ENCODE data around the gene STPG1.

STPG1 gene

DNA sequence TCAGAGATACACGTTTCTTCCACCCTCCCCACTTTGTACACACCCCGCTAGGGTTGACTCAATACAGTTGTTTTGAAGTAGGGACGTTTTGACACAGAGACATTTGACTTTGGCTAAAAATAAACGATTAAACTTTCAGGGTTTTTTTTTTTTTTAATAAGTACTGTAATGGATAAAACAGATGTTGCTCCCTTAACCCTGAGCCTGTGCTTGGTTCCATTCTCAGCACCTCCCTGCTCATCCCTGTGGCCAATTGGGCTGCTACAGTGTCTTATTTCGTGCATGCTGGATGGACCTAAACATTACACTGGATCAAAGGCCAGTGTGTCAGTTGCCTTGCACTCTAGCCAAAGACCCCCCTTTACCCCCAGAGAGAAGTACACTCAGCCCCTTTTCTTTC lies 77.5 kb downstream of the STPG1 start:
- H3K36me3 ChIP-seq (ENCODE audit: control insufficient read depth, insufficient read depth, low read length): no peaks in the 10 kb centered on the region
- no peak overlapping the region for H3K4me3 ChIP-seq (ENCODE audit: low read depth, low read length)

DNA sequence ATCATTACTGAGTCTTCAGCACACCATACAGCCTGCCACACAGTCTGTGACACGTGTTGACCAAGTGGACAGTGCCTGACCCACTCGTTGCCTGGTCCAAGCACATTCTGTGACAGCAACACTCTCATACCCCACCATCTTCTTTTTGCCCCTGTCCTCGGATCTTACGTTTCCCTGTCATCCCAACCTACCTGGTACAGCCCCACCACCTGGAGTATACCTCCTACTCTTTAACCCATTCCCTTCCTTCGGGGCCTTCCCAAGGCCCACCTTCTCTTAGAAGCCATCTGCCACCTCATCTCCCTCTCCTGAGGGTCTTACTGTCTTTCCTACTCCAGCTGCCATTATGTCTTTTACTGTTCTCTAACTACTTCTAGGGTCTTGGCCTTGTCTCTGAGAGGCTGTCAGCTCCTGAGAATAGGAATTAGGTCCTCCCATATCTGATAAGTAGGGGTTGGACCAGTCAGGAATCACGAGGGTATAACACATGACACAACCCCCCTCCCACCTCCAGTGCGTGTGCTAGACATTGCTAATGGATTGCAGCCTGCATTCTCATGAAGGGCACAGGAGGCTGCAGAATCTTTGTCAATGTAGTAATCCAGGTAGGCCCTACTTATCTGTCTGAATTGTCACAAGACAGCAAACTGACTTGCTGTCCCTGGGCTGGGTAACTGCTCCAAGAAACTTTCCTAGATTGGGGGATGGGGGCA lies 81.5 kb downstream of the STPG1 start:
- H2AFZ ChIP-seq: no peak overlapping the region
- H3K4me3 ChIP-seq (ENCODE audit: low read depth, low read length): no peak overlapping the region
- no peaks in the 10 kb centered on the region for H3K9me3 ChIP-seq (ENCODE audit: control insufficient read depth, low read length)
- H3K36me3 ChIP-seq (ENCODE audit: control insufficient read depth, insufficient read depth, low read length): no peaks in the 10 kb centered on the region
- H3K27me3 ChIP-seq (ENCODE audit: control insufficient read depth, insufficient read depth, low read length): no peaks in the 10 kb centered on the region
- no peaks in the 10 kb centered on the region for H3K4me1 ChIP-seq
- no peak overlapping the region for H3K4me2 ChIP-seq (ENCODE audit: low read length)
- no peak overlapping the region for H3K27ac ChIP-seq
- TF ChIP-seq, protein P1, sequence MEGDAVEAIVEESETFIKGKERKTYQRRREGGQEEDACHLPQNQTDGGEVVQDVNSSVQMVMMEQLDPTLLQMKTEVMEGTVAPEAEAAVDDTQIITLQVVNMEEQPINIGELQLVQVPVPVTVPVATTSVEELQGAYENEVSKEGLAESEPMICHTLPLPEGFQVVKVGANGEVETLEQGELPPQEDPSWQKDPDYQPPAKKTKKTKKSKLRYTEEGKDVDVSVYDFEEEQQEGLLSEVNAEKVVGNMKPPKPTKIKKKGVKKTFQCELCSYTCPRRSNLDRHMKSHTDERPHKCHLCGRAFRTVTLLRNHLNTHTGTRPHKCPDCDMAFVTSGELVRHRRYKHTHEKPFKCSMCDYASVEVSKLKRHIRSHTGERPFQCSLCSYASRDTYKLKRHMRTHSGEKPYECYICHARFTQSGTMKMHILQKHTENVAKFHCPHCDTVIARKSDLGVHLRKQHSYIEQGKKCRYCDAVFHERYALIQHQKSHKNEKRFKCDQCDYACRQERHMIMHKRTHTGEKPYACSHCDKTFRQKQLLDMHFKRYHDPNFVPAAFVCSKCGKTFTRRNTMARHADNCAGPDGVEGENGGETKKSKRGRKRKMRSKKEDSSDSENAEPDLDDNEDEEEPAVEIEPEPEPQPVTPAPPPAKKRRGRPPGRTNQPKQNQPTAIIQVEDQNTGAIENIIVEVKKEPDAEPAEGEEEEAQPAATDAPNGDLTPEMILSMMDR (IDR thresholded peaks at IDR 0.05): no peak
- H3K79me2 ChIP-seq: no peaks in the 10 kb centered on the region
- H3K9ac ChIP-seq: no peak overlapping the region

More for the DNA sequence above, 77.5 kb downstream of the STPG1 start:
- TF ChIP-seq, protein P1 (IDR thresholded peaks at IDR 0.05): no peak
- no peak overlapping the region for H3K27ac ChIP-seq
- no peaks in the 10 kb centered on the region for H3K9me3 ChIP-seq (ENCODE audit: control insufficient read depth, low read length)
- H3K27me3 ChIP-seq (ENCODE audit: control insufficient read depth, insufficient read depth, low read length): no peaks in the 10 kb centered on the region
- H3K4me1 ChIP-seq: no peaks in the 10 kb centered on the region
- H2AFZ ChIP-seq: no peak overlapping the region
- H3K4me2 ChIP-seq (ENCODE audit: low read length): no peak overlapping the region
- H3K9ac ChIP-seq: no peak overlapping the region
- H3K79me2 ChIP-seq: no peaks in the 10 kb centered on the region

DNA sequence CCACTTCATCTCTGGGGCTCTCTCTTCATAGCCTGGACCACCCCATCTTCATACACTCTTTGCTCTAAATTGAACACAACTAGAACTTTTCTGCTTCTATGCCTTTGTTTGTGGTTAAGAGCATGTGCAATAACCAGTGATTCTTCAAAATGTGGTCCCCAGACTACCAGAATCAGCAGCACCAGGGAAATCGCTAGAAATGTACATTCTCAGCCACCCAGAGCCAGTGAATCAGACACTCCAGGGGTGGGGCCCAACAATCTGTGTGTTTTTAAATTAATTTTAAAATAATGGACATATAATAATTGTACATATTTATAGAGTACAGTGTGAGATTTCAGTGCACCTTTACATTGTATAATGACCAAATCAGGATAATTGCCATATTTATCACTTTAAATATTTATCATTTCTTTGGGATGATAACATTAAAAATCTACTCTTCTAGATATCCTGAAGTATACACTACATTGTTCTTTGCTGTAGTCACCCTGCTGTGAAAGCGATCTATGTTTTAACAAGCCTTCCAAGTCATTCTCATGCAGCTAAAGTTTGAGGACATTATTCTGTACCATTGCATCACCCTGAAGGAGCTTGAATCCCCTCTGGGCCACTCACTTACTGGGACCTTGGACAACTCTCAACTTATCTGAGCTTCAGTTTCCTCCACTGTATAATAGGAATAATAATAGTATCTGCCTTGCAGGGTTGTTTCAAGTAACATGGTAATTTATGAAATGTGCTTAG lies 83.6 kb downstream of the STPG1 start:
- Histone ChIP-seq H3K79me2 (no peaks in the 10 kb centered on the region), H3K27me3 (ENCODE audit: control insufficient read depth, insufficient read depth, low read length) (no peaks in the 10 kb centered on the region), H3K4me1 (no peaks in the 10 kb centered on the region), H2AFZ (no peak overlapping the region), H3K36me3 (ENCODE audit: control insufficient read depth, insufficient read depth, low read length) (no peaks in the 10 kb centered on the region), H3K27ac (no peak overlapping the region), H3K4me3 (ENCODE audit: low read depth, low read length) (no peak overlapping the region), H3K4me2 (ENCODE audit: low read length) (no peak overlapping the region), H3K9me3 (ENCODE audit: control insufficient read depth, low read length) (no peaks in the 10 kb centered on the region), H3K9ac (no peak overlapping the region)
- TF ChIP-seq, protein P1 (IDR thresholded peaks at IDR 0.05): no peak

DNA sequence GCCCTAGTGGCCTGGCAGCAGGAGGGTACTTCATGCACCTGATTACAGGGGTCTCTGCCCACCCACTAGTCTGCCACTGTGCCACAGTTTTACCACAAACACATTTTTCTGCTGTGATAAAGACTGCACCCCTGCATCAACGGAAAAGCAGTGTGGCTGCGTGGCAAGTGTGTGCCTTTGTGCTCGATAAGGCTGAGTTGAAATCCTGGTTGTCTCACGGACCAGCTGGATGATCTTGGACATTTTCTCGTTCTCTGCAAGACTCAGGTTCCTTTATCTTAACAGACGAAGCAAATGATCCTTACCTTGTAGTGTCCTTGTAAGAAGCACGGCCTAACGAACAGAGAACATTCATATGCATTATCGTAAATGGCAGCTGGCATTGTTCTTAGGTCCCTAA lies 84.3 kb downstream of the STPG1 start:
- Histone ChIP-seq H3K9ac (no peak overlapping the region), H3K4me1 (no peaks in the 10 kb centered on the region), H3K9me3 (ENCODE audit: control insufficient read depth, low read length) (no peaks in the 10 kb centered on the region), H3K4me2 (ENCODE audit: low read length) (no peak overlapping the region), H2AFZ (no peak overlapping the region), H3K36me3 (ENCODE audit: control insufficient read depth, insufficient read depth, low read length) (no peaks in the 10 kb centered on the region), H3K27me3 (ENCODE audit: control insufficient read depth, insufficient read depth, low read length) (no peaks in the 10 kb centered on the region), H3K27ac (no peak overlapping the region), H3K4me3 (ENCODE audit: low read depth, low read length) (no peak overlapping the region), H3K79me2 (no peaks in the 10 kb centered on the region)
- TF ChIP-seq, protein P1 (IDR thresholded peaks at IDR 0.05): no peak
